AG09309 (cell line): ENCODE data around the gene HOOK2.
"Not testable (repeated sequence)": the region's sequence is repeated elsewhere in the genome, so short reads cannot be mapped to it uniquely, and the experiment has no call there.

ENCODE experiments used
- DNase-seq: peaks from one replicate; pipeline ENCODE4 v3.0.0-alpha.2; 2010; ENCODE audit warnings: low read depth
- H3K4me3 ChIP-seq: 2 replicates; pipeline ENCODE4 v1.5.1; 2011; ENCODE audit warnings: mild to moderate bottlenecking, low read depth, low read length, moderate library complexity; ENCODE audit not compliant: control insufficient read depth
- CTCF ChIP-seq: IDR thresholded peaks from 2 replicates; pipeline ENCODE4 v1.5.1; 2011; ENCODE audit warnings: mild to moderate bottlenecking, low read depth, low read length, inconsistent platforms; ENCODE audit not compliant: insufficient read depth, control insufficient read depth; ENCODE audit errors: missing control alignments

The HOOK2 gene

GRCh38 chr19:12802267-12803106 lies 27.1 kb upstream of the HOOK2 start:
- no peak for DNase-seq
- peak overlapping the region; percentile 86 for H3K4me3 ChIP-seq

GRCh38 chr19:12801466-12802266 lies 26.3 kb upstream of the HOOK2 start, which contains the start of the genes PRDX2 and THSD8:
Gene PRDX2 (minus strand): TSS chr19:12801800. CDS start chr19:12801261, 539 bp downstream.
Gene THSD8 (plus strand): TSS chr19:12802069. CDS start chr19:12802072, 3 bp downstream.
- peak within 1 kb of the TSS; percentile 86 for H3K4me3 ChIP-seq
- TF ChIP-seq CTCF: peak; percentile 4

More at GRCh38 chr19:12802267-12803106, 27.1 kb upstream of the HOOK2 start:
- TF ChIP-seq CTCF: no peak

GRCh38 chr19:12800923-12801465 lies 25.6 kb upstream of the HOOK2 start:
- TF ChIP-seq CTCF: no peak
- H3K4me3 ChIP-seq: peak overlapping the region; percentile 86
- no peak for DNase-seq

More at GRCh38 chr19:12801466-12802266, 26.3 kb upstream of the HOOK2 start, which contains the start of the genes PRDX2 and THSD8:
- no peak for DNase-seq

- no peak for TF ChIP-seq CTCF
- DNase-seq: no peak
- no peak overlapping the region for H3K4me3 ChIP-seq
Observed at GRCh38 chr19:12800466-12800770, 25.1 kb upstream of the HOOK2 start.

- TF ChIP-seq CTCF: no peak
- DNase-seq: no peak
- no peak overlapping the region for H3K4me3 ChIP-seq
Observed at GRCh38 chr19:12799742-12800465, 24.6 kb upstream of the HOOK2 start.

- not testable (repeated sequence) for H3K4me3 ChIP-seq, DNase-seq
Observed at GRCh38 chr19:12797607-12798006, 22.3 kb upstream of the HOOK2 start.
